Measurements from ENCODE around the gene ZNF783.

DNA sequence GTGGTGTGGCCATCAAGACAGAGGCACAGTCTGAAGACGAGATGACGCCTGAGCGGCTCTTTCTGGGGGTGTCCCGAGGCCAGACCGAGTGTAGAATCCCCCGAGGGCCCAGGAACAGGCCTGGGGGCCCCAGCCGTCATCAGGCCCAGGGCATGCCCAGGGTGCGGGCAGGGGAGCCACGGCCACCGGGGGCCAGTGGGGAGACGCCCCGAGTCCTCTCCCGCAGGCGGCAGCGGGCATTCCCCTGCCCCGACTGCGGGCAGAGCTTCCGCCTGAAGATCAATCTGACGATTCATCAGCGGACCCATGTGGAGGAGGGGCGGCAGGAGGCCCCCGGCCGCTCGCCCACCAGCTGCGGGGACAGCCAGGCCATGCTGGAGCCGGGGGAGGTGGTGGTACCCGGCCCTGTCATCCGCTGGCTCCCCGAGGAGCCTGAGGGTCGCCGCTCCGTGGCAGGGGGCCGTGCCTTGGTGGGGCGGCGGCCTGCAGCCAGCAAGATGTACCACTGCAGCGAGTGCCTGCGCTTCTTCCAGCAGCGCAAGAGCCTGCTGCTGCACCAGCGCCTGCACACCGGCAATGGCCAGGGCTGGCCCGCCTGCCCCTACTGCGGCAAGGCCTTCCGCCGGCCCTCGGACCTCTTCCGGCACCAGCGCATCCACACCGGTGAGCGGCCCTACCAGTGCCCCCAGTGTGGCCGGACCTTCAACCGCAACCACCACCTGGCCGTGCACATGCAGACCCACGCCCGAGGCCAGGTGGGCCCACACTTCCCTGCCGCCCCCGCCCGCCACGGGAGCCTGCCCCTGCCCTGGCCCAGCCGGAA lies 19.7 kb downstream of the ZNF783 start:
- TF ChIP-seq CTCF (conservative IDR thresholded peaks at IDR 0.05; ENCODE audit: low read depth, low read length) (no peak), EZH2 (IDR thresholded peaks at IDR 0.05; ENCODE audit: borderline replicate concordance, low read depth, low read length, poor library complexity, severe bottlenecking) (no peak)
